HL-60 (cell line): ENCODE results near the gene PTPN9.
A peak's percentile ranks its signal among the peaks of the same experiment; 100 is the strongest.
"Not testable (repeated sequence)": the region's sequence is repeated elsewhere in the genome, so short reads cannot be mapped to it uniquely, and the experiment has no call there.

Experiments
- DNase-seq, 2 experiments: peaks; one replicate each; pipeline ENCODE4 v3.0.0-alpha.2; 2010 to 2020; ENCODE audit warnings: low read depth in 1 of 2, low spot score in 1 of 2
- H3K27ac ChIP-seq: fragments of 250-450 bp; sonication (Bioruptor Pico); replicated peaks from 2 replicates; pipeline ENCODE4 v1.5.1; 2020; ENCODE audit warnings: mild to moderate bottlenecking, moderate library complexity
- H3K27me3 ChIP-seq: fragments of 250-450 bp; sonication (Bioruptor Pico); 2 replicates; pipeline ENCODE4 v1.5.1; 2021; ENCODE audit warnings: mild to moderate bottlenecking, moderate library complexity; ENCODE audit not compliant: insufficient read depth, poor library complexity, severe bottlenecking
- H3K4me3 ChIP-seq: replicated peaks from 2 replicates; pipeline ENCODE4 v1.5.1; 2011; ENCODE audit warnings: mild to moderate bottlenecking, control low read depth, low read length; ENCODE audit not compliant: insufficient read depth
- CTCF ChIP-seq: IDR thresholded peaks from one replicate; pipeline ENCODE4 v1.5.1; 2011; ENCODE audit warnings: low read length, control low read depth, inconsistent platforms; ENCODE audit not compliant: insufficient read depth
- GABPA ChIP-seq: IDR thresholded peaks from 2 replicates; pipeline ENCODE4 v1.6.1; 2012; ENCODE audit warnings: low read depth
- POLR2AphosphoS5 ChIP-seq: IDR thresholded peaks from 2 replicates; pipeline ENCODE4 v1.6.1; 2012; ENCODE audit warnings: low read depth
- REST ChIP-seq: IDR thresholded peaks from 2 replicates; pipeline ENCODE4 v1.6.1; 2012; ENCODE audit warnings: low read depth; ENCODE audit not compliant: insufficient replicate concordance
- SPI1 ChIP-seq: IDR thresholded peaks from 2 replicates; pipeline ENCODE4 v1.6.1; 2012; ENCODE audit warnings: low read depth, mild to moderate bottlenecking, borderline replicate concordance

The PTPN9 gene

GRCh38 chr15:75483106-75483505 is 96.0 kb downstream of the PTPN9 start:
- H3K27ac ChIP-seq: no peak overlapping the region
- TF ChIP-seq SPI1 (no peak), REST (no peak), POLR2AphosphoS5 (no peak), GABPA (no peak), CTCF (no peak)
- H3K4me3 ChIP-seq: no peak overlapping the region
- H3K27me3 ChIP-seq: no peaks in the 10 kb centered on the region
- no peak for DNase-seq

GRCh38 chr15:75480463-75480862 is 98.7 kb downstream of the PTPN9 start:
- DNase-seq, H3K4me3 ChIP-seq, H3K27ac ChIP-seq, H3K27me3 ChIP-seq: not testable (repeated sequence)

- H3K27me3 ChIP-seq: no peaks in the 10 kb centered on the region
- DNase-seq: no peak
- H3K4me3 ChIP-seq: no peak overlapping the region
- no peak overlapping the region for H3K27ac ChIP-seq
- TF ChIP-seq SPI1 (no peak), REST (no peak), POLR2AphosphoS5 (no peak), CTCF (no peak), GABPA (no peak)
Measured at GRCh38 chr15:75479670-75480069, 99.4 kb downstream of the PTPN9 start.

- not testable (repeated sequence) for H3K27me3 ChIP-seq, H3K27ac ChIP-seq, H3K4me3 ChIP-seq, DNase-seq
Measured at GRCh38 chr15:75477094-75477493, 102.0 kb downstream of the PTPN9 start.

- no peaks in the 10 kb centered on the region for H3K27me3 ChIP-seq
- no peak overlapping the region for H3K4me3 ChIP-seq
- no peak for DNase-seq
- H3K27ac ChIP-seq: no peak overlapping the region
- TF ChIP-seq SPI1 (peak; percentile 46; the same call in 1 of the 2 replicates), REST (no peak), CTCF (no peak), GABPA (peak; percentile 71), POLR2AphosphoS5 (no peak)
Measured at GRCh38 chr15:75468913-75469598, 110.1 kb downstream of the PTPN9 start.
